ENCODE data around the gene ARL15.

DNA sequence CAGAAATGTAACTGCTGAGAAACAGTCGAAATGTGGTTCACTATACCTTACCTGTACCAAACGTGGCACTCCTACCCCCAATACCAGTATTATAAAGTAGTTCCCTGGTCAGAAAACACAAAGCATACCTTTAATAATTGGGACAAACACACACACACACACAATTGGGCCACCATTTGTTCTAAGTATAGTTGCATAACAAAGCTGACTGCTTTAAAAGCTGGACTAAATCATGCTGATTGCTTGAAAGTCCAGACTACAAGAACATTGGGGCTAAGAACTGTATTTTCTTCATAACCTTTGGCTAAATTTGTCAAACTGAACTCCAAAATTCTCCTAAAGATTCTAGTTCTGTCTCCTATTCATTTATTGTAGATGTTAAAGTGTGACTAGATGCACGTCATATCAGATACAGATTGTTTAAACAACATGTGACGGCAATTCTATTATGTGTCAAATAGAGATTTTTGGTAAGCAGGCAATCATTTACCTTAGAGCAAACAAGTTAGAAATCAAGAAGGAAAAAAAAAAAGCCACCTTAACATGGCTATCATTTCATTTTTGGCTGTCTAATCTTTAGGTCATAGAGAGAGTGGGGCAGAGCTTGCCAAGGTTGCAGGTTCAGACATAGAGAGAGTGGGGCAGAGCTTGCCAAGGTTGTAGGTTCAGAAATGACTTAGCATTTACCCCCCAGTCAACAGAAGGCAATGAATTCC is 265.1 kb downstream of the ARL15 start:
- TF ChIP-seq, protein P1, sequence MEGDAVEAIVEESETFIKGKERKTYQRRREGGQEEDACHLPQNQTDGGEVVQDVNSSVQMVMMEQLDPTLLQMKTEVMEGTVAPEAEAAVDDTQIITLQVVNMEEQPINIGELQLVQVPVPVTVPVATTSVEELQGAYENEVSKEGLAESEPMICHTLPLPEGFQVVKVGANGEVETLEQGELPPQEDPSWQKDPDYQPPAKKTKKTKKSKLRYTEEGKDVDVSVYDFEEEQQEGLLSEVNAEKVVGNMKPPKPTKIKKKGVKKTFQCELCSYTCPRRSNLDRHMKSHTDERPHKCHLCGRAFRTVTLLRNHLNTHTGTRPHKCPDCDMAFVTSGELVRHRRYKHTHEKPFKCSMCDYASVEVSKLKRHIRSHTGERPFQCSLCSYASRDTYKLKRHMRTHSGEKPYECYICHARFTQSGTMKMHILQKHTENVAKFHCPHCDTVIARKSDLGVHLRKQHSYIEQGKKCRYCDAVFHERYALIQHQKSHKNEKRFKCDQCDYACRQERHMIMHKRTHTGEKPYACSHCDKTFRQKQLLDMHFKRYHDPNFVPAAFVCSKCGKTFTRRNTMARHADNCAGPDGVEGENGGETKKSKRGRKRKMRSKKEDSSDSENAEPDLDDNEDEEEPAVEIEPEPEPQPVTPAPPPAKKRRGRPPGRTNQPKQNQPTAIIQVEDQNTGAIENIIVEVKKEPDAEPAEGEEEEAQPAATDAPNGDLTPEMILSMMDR (IDR thresholded peaks at IDR 0.05), result no peak
- TF ChIP-seq EZH2 (IDR thresholded peaks at IDR 0.05; ENCODE audit: borderline replicate concordance, insufficient read depth, low read depth, low read length, poor library complexity, severe bottlenecking), result no peak

All from B cell (primary cell).